SK-N-SH (cell line): Measurements from ENCODE around the gene CHIC2. TPM values are rescaled to one million over a fixed set of nuclear protein-coding genes. Genes with fewer than 3 reads are reported as not detected.

Source experiments
- CTCF ChIA-PET: fragments of 300-600, 350-600 bp; formaldehyde crosslinking; extraction: SDS; loops from one replicate; lab custom pipeline; 2021; lab: Yijun Ruan, JAX
- POLR2A ChIA-PET: fragments of 350-600 bp; sonication (Branson Sonifier 250); formaldehyde crosslinking; extraction: SDS; loops from one replicate; lab custom pipeline; 2020; ENCODE audit warnings: antibody characterized with exemption, inconsistent platforms; lab: Yijun Ruan, JAX
- DNase-seq: peaks from one replicate; pipeline ENCODE4 v3.0.0; 2012
- H2AFZ ChIP-seq: fragments of 200-600 bp; sonication (generic); 2 replicates; pipeline ENCODE4 v1.8.1; 2016; ENCODE audit warnings: antibody characterized with exemption, mild to moderate bottlenecking, low read depth
- H3F3A ChIP-seq: fragments of 200-600 bp; sonication (generic); replicated peaks from 2 replicates; pipeline ENCODE3; 2016; ENCODE audit warnings: antibody characterized with exemption, mild to moderate bottlenecking; ENCODE audit not compliant: insufficient read depth
- H3K27ac ChIP-seq, 2 experiments: fragments of 200-500 bp in 1 of 2; fragments of 200-600 bp in 1 of 2; sonication (Bioruptor generic) in 1 of 2; sonication (generic), shearing (Covaris generic) in 1 of 2; 2 replicates each; pipeline versions ENCODE4 v1.5.1 to v1.6.1; 2014 to 2016; ENCODE audit warnings: low read depth in 2 of 2, inconsistent platforms in 1 of 2, low read length in 1 of 2, mild to moderate bottlenecking in 1 of 2, mixed read lengths in 1 of 2
- H3K27me3 ChIP-seq: fragments of 200-600 bp; sonication (generic), shearing (Covaris generic); 2 replicates; pipeline ENCODE4 v1.6.1; 2016; ENCODE audit warnings: mixed run types; ENCODE audit not compliant: insufficient read depth
- H3K36me3 ChIP-seq, 2 experiments: fragments of 200-500 bp in 1 of 2; fragments of 200-600 bp in 1 of 2; sonication (Bioruptor generic) in 1 of 2; sonication (generic) in 1 of 2; replicated peaks in 1 of 2; 2 replicates each; pipeline versions ENCODE3 to v1.5.1; 2014 to 2016; ENCODE audit warnings: low read length in 1 of 2, mild to moderate bottlenecking in 1 of 2; ENCODE audit not compliant: insufficient read depth in 2 of 2, control insufficient read depth in 1 of 2
- H3K4me1 ChIP-seq, 2 experiments: fragments of 200-500 bp in 1 of 2; fragments of 200-600 bp in 1 of 2; sonication (Bioruptor generic) in 1 of 2; sonication (generic), shearing (Covaris generic) in 1 of 2; 2 replicates each; pipeline versions ENCODE4 v1.5.1 to v1.6.1; 2014 to 2016; ENCODE audit warnings: low read depth in 1 of 2, low read length in 1 of 2, mixed run types in 1 of 2; ENCODE audit not compliant: insufficient read depth in 2 of 2, control insufficient read depth in 1 of 2
- H3K4me2 ChIP-seq: fragments of 200-600 bp; sonication (generic), shearing (Covaris generic); 2 replicates; pipeline ENCODE4 v1.6.1; 2017; ENCODE audit warnings: mixed run types
- H3K4me3 ChIP-seq, 2 experiments: fragments of 200-500 bp in 1 of 2; fragments of 200-600 bp in 1 of 2; sonication (Bioruptor generic) in 1 of 2; sonication (generic), shearing (Covaris generic) in 1 of 2; 2 replicates each; pipeline versions ENCODE4 v1.5.1 to v1.8.1; 2014 to 2016; ENCODE audit warnings: low read depth in 2 of 2, inconsistent platforms in 1 of 2, low read length in 1 of 2, mild to moderate bottlenecking in 1 of 2, mixed read lengths in 1 of 2, moderate library complexity in 1 of 2
- H3K79me2 ChIP-seq: fragments of 200-600 bp; sonication (generic); 2 replicates; pipeline ENCODE4 v1.8.1; 2017; ENCODE audit warnings: mild to moderate bottlenecking; ENCODE audit not compliant: insufficient read depth
- H3K9ac ChIP-seq: fragments of 200-600 bp; sonication (generic); 2 replicates; pipeline ENCODE4 v1.6.1; 2017; ENCODE audit warnings: mixed run types
- H3K9me2 ChIP-seq: fragments of 200-600 bp; sonication (generic); 2 replicates; pipeline ENCODE4 v1.6.1; 2017; ENCODE audit warnings: mixed run types
- H3K9me3 ChIP-seq: fragments of 200-600 bp; sonication (generic); 2 replicates; pipeline ENCODE4 v1.6.1; 2017; ENCODE audit warnings: mixed run types, mild to moderate bottlenecking, moderate library complexity
- H4K20me1 ChIP-seq: fragments of 200-600 bp; sonication (generic); 2 replicates; pipeline ENCODE4 v1.6.1; 2017; ENCODE audit warnings: mild to moderate bottlenecking, mixed run types; ENCODE audit not compliant: insufficient read depth
- ELF1 ChIP-seq: IDR thresholded peaks from 2 replicates; pipeline ENCODE4 v1.4.0; 2012
- EP300 ChIP-seq, 2 experiments: IDR thresholded peaks; 2 replicates each; pipeline versions ENCODE4 v1.4.0 to v1.6.1; 2012; ENCODE audit warnings: borderline replicate concordance in 1 of 2, low read depth in 1 of 2, low read length in 1 of 2
- EZH2phosphoT487 ChIP-seq: fragments of 200-600 bp; sonication (generic); IDR thresholded peaks from 2 replicates; pipeline ENCODE4 v1.6.1; 2017; ENCODE audit warnings: low read depth, mixed run types, mild to moderate bottlenecking, antibody characterized with exemption, moderate library complexity, borderline replicate concordance
- FOXJ3 ChIP-seq: sonication (generic); formaldehyde crosslinking; IDR thresholded peaks from 2 replicates; pipeline ENCODE4 v1.5.1; 2020; ENCODE audit warnings: mild to moderate bottlenecking, missing genetic modification reagents
- JUND ChIP-seq: IDR thresholded peaks from 2 replicates; pipeline ENCODE4 v1.4.0; 2012
- MXI1 ChIP-seq: IDR thresholded peaks from 2 replicates; pipeline ENCODE4 v1.6.1; 2012; ENCODE audit warnings: mild to moderate bottlenecking, low read depth, low read length, improper control_type of control experiment
- NRF1 ChIP-seq: IDR thresholded peaks from 2 replicates; pipeline ENCODE4 v1.6.1; 2012; ENCODE audit warnings: low read depth, mild to moderate bottlenecking, low read length
- POLR2AphosphoS5 ChIP-seq: IDR thresholded peaks from 2 replicates; pipeline ENCODE4 v1.6.1; 2012; ENCODE audit warnings: low read depth, low read length
- RAD21 ChIP-seq: IDR thresholded peaks from 2 replicates; pipeline ENCODE4 v1.6.1; 2012; ENCODE audit warnings: mild to moderate bottlenecking, low read length
- RCOR1 ChIP-seq: fragments of 150-350 bp; IDR thresholded peaks from 2 replicates; pipeline ENCODE4 v1.6.1; 2017; ENCODE audit warnings: antibody characterized with exemption, low read length
- SIN3A ChIP-seq: IDR thresholded peaks from 2 replicates; pipeline ENCODE4 v1.6.1; 2012; ENCODE audit warnings: low read depth, mild to moderate bottlenecking, low read length, moderate library complexity, borderline replicate concordance
- SMC3 ChIP-seq: IDR thresholded peaks from 2 replicates; pipeline ENCODE4 v1.6.1; 2012; ENCODE audit warnings: low read depth, low read length, improper control_type of control experiment
- TCF12 ChIP-seq: IDR thresholded peaks from 2 replicates; pipeline ENCODE4 v1.4.0; 2012
- TEAD4 ChIP-seq: IDR thresholded peaks from 2 replicates; pipeline ENCODE4 v1.4.0; 2012; ENCODE audit warnings: mild to moderate bottlenecking, borderline replicate concordance; ENCODE audit not compliant: insufficient read depth
- WGBS: methylation state at CpG from one replicate; pipeline ENCODE4 v1.1.6; 2017; ENCODE audit warnings: low lambda C conversion rate; 5-methylcytosine and 5-hydroxymethylcytosine counted together
- polyA plus RNA-seq, 3 experiments: library from polyadenylated mRNA; depleted of rRNA; stranded (reverse); fragments of >200 nt; gene quantifications; 2 replicates each; pipeline ENCODE4 v1.2.3, GENCODE V29; 2012
- TF ChIP-seq, protein P1 (sequence below): fragments of 200-600 bp; sonication (generic); IDR thresholded peaks from 2 replicates; pipeline ENCODE4 v1.6.1; 2017; ENCODE audit warnings: antibody characterized with exemption, mild to moderate bottlenecking, moderate library complexity
- TF ChIP-seq, protein P2 (sequence below): fragments of 150-350 bp; IDR thresholded peaks from 2 replicates; pipeline ENCODE4 v1.6.1; 2016; ENCODE audit warnings: mild to moderate bottlenecking, low read depth, low read length
- TF ChIP-seq, protein P3 (sequence below): IDR thresholded peaks from 2 replicates; pipeline ENCODE4 v1.4.0; 2012; ENCODE audit warnings: low read depth, borderline replicate concordance
- TF ChIP-seq, protein P4 (sequence below): IDR thresholded peaks from 2 replicates; pipeline ENCODE4 v1.4.0; 2012; ENCODE audit warnings: low read depth, borderline replicate concordance
- TF ChIP-seq, protein P5 (sequence below): fragments of 150-350 bp; IDR thresholded peaks from 2 replicates; pipeline ENCODE4 v1.6.1; 2017; ENCODE audit warnings: antibody characterized with exemption, low read length, low read depth, borderline replicate concordance

CHIC2 gene
- polyA plus RNA-seq, 1 of the 3 experiments (the other 2 are of a cell fraction): 26.8 TPM

DNA sequence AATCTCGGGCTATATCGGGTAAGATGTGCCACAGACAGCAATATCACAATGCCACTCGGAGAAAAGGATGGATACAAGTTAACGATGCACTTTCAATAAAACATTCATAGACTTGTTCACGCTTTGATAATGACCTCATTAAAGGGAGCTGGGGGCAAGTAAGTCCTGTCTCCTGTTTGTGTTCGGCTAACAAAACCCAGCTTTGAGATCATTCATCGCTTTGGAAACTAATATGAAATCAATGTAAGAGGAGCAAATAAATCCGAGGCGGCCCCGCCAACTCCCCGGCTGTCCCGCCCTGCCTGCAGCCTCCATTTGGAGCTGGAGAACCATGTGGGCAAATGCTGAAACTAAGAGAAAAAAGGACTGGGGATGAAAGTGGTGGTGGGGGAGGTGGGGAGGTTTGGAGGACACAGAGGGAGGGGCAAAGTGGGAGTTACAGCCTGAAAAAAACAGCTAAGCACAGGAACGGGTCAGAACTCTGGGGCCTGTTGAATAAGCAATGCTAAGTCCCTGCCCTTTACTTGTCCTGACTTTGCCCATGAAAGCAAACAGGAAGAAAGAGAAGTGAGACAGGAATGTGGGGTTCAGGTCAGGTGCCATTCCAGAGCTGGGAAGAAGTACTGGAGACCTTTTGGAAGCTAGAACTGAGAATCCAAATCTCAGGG is 32.0 kb upstream of the CHIC2 start:
- Histone ChIP-seq H3K9me2 (no peaks in the 10 kb centered on the region), H3K79me2 (no peaks in the 10 kb centered on the region), H3K36me3 (no peaks in the 10 kb centered on the region)
- no peak for TF ChIP-seq RAD21
- TF ChIP-seq SIN3A: no peak
- TF ChIP-seq SMC3: no peak
- TF ChIP-seq, protein P1, sequence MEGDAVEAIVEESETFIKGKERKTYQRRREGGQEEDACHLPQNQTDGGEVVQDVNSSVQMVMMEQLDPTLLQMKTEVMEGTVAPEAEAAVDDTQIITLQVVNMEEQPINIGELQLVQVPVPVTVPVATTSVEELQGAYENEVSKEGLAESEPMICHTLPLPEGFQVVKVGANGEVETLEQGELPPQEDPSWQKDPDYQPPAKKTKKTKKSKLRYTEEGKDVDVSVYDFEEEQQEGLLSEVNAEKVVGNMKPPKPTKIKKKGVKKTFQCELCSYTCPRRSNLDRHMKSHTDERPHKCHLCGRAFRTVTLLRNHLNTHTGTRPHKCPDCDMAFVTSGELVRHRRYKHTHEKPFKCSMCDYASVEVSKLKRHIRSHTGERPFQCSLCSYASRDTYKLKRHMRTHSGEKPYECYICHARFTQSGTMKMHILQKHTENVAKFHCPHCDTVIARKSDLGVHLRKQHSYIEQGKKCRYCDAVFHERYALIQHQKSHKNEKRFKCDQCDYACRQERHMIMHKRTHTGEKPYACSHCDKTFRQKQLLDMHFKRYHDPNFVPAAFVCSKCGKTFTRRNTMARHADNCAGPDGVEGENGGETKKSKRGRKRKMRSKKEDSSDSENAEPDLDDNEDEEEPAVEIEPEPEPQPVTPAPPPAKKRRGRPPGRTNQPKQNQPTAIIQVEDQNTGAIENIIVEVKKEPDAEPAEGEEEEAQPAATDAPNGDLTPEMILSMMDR: no peak
- TF ChIP-seq TEAD4: no peak
- TF ChIP-seq, protein P2, sequence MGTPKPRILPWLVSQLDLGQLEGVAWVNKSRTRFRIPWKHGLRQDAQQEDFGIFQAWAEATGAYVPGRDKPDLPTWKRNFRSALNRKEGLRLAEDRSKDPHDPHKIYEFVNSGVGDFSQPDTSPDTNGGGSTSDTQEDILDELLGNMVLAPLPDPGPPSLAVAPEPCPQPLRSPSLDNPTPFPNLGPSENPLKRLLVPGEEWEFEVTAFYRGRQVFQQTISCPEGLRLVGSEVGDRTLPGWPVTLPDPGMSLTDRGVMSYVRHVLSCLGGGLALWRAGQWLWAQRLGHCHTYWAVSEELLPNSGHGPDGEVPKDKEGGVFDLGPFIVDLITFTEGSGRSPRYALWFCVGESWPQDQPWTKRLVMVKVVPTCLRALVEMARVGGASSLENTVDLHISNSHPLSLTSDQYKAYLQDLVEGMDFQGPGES: no peak
- TF ChIP-seq, all 33 proteins: peak for 0
- CTCF ChIA-PET: interaction anchor here (0.6 to 1.0 kb wide), 5 partner anchors 23 to 182 kb away, joined by 3 to 5 read pairs (median 3); no protein-coding TSS in a partner anchor
- H3K4me2 ChIP-seq: no peak overlapping the region
- POLR2A ChIA-PET: no interaction called here
- H3F3A ChIP-seq: no peaks in the 10 kb centered on the region
- DNase-seq: no peak
- H3K27ac ChIP-seq: no peak overlapping the region
- no peak overlapping the region for H2AFZ ChIP-seq
- 88% methylated on average over 13 of the region's 13 CpGs for WGBS
- peaks cover 0 to 23% of the 10 kb centered on the region in 2 experiments; a peak in 2 of 4 replicates for H3K4me1 ChIP-seq
- H3K27me3 ChIP-seq: peaks cover 50% of the 10 kb centered on the region
- H3K9me3 ChIP-seq: no peaks in the 10 kb centered on the region
- H3K9ac ChIP-seq: no peak overlapping the region
- H3K4me3 ChIP-seq: no peak overlapping the region
- no peaks in the 10 kb centered on the region for H4K20me1 ChIP-seq

DNA sequence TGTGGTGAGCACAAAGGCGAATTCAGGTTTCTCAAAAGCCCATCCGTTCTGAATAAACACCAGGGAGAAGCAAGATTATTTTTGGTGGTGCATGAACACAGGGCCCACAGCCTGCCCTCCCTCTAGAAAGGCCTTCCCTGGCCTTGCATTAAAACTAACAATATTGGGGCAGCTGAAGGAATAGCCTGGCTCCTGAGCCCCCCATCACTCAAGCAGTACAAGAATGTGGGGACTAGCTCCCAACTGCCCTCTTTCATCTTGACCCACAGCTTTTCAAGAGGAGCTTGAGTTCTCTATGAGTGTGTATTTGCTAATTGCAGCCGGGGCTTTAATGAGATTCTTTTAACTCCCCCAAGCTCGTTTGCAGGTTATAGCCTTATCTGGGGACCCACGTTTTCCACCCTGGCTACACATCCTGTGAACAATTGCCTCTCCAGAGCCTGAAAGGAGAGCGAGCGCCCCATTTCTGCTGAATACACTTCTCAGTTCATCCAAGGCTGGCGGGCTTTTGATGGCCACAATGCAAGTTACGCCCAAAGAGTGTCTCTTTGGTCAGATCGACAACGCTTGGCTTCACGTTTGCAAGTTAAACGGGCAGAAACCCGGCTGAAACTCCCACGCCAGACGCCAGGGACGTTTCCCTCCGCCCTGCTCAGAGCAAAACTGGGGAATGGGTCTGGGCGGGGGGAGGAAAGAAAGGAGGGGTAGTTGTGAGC is 30.9 kb upstream of the CHIC2 start:
- Histone ChIP-seq H3K36me3 (no peaks in the 10 kb centered on the region), H4K20me1 (no peaks in the 10 kb centered on the region), H3K27ac (no peak overlapping the region), H3K9me3 (no peaks in the 10 kb centered on the region), H3K9me2 (no peaks in the 10 kb centered on the region), H3K79me2 (no peaks in the 10 kb centered on the region), H3K27me3 (peaks cover 40% of the 10 kb centered on the region; the same call in 1 of the 2 replicates), H3F3A (no peaks in the 10 kb centered on the region), H3K4me1 (peaks cover 0 to 16% of the 10 kb centered on the region in 2 experiments; a peak in 2 of 4 replicates), H3K4me3 (no peak overlapping the region), H2AFZ (no peak overlapping the region), H3K4me2 (no peak overlapping the region), H3K9ac (no peak overlapping the region)
- DNase-seq: no peak
- WGBS: 87% methylated on average over 19 of the region's 19 CpGs
- CTCF ChIA-PET: no interaction called here
- POLR2A ChIA-PET: no interaction called here
- no peak for TF ChIP-seq ELF1
- TF ChIP-seq TCF12: no peak
- TF ChIP-seq RCOR1: no peak
- TF ChIP-seq, protein P3, sequence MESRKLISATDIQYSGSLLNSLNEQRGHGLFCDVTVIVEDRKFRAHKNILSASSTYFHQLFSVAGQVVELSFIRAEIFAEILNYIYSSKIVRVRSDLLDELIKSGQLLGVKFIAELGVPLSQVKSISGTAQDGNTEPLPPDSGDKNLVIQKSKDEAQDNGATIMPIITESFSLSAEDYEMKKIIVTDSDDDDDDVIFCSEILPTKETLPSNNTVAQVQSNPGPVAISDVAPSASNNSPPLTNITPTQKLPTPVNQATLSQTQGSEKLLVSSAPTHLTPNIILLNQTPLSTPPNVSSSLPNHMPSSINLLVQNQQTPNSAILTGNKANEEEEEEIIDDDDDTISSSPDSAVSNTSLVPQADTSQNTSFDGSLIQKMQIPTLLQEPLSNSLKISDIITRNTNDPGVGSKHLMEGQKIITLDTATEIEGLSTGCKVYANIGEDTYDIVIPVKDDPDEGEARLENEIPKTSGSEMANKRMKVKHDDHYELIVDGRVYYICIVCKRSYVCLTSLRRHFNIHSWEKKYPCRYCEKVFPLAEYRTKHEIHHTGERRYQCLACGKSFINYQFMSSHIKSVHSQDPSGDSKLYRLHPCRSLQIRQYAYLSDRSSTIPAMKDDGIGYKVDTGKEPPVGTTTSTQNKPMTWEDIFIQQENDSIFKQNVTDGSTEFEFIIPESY: no peak
- TF ChIP-seq JUND: no peak
- TF ChIP-seq, protein P4, sequence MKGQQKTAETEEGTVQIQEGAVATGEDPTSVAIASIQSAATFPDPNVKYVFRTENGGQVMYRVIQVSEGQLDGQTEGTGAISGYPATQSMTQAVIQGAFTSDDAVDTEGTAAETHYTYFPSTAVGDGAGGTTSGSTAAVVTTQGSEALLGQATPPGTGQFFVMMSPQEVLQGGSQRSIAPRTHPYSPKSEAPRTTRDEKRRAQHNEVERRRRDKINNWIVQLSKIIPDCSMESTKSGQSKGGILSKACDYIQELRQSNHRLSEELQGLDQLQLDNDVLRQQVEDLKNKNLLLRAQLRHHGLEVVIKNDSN: no peak
- TF ChIP-seq EZH2phosphoT487: no peak
- TF ChIP-seq MXI1: no peak
- TF ChIP-seq EP300 (IDR thresholded peaks at IDR 0.05; ENCODE audit: borderline replicate concordance in 1 of 2, low read depth in 1 of 2, low read length in 1 of 2): no peak
- TF ChIP-seq POLR2AphosphoS5: no peak
- TF ChIP-seq NRF1: no peak
- TF ChIP-seq SMC3: no peak
- TF ChIP-seq FOXJ3: no peak
- TF ChIP-seq, protein P5, sequence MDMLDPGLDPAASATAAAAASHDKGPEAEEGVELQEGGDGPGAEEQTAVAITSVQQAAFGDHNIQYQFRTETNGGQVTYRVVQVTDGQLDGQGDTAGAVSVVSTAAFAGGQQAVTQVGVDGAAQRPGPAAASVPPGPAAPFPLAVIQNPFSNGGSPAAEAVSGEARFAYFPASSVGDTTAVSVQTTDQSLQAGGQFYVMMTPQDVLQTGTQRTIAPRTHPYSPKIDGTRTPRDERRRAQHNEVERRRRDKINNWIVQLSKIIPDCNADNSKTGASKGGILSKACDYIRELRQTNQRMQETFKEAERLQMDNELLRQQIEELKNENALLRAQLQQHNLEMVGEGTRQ: no peak
